ENCODE data around the gene DHH. TPM values are rescaled to one million over a fixed set of nuclear protein-coding genes. Genes with fewer than 3 reads are reported as not detected.
"Not testable (repeated sequence)": the region's sequence is repeated elsewhere in the genome, so short reads cannot be mapped to it uniquely, and the experiment has no call there.

Gene DHH
- 0.23 TPM for polyA plus RNA-seq (2012; ENCODE audit: insufficient read depth, insufficient read length, low read depth)

- Histone ChIP-seq H3K27me3 (peaks cover 60% of the 10 kb centered on the region), H3K4me1 (peaks cover 6% of the 10 kb centered on the region; the same call in 1 of the 2 replicates), H3K9me3 (no peaks in the 10 kb centered on the region), H3K4me3 (ENCODE audit: low read depth, low read length) (peak within 1 kb of the TSS; percentile 35), H3K36me3 (peaks cover 5% of the 10 kb centered on the region; the same call in 1 of the 2 replicates)
- peak; percentile 54 for DNase-seq
- TF ChIP-seq CTCF (IDR thresholded peaks at IDR 0.05; ENCODE audit: low read depth, low read length) = no peak
These were observed at the start of gene DHH for GRCh38 chr12:49094160-49094974. DHH (minus strand) TSS chr12:49094801; CDS start chr12:49094512, 289 bp downstream.

GRCh38 chr12:49144384-49144783 is 49.8 kb upstream of the DHH start:
- no peaks in the 10 kb centered on the region for H3K9me3 ChIP-seq
- TF ChIP-seq CTCF (IDR thresholded peaks at IDR 0.05; ENCODE audit: low read depth, low read length) = no peak
- no peaks in the 10 kb centered on the region; the same call in 1 of the 2 replicates for H3K36me3 ChIP-seq
- no peaks in the 10 kb centered on the region for H3K27me3 ChIP-seq
- no peaks in the 10 kb centered on the region; the same call in 1 of the 2 replicates for H3K4me1 ChIP-seq
- H3K4me3 ChIP-seq (ENCODE audit: low read depth, low read length) = no peak overlapping the region
- DNase-seq = no peak

- H3K36me3 ChIP-seq = no peaks in the 10 kb centered on the region
- TF ChIP-seq CTCF (IDR thresholded peaks at IDR 0.05; ENCODE audit: low read depth, low read length) = no peak
- H3K4me1 ChIP-seq = no peaks in the 10 kb centered on the region; the same call in 1 of the 2 replicates
These were observed 44.4 kb upstream of the DHH start for GRCh38 chr12:49138999-49139398.

GRCh38 chr12:49138587-49138986 is 44.0 kb upstream of the DHH start:
- no peaks in the 10 kb centered on the region for H3K9me3 ChIP-seq
- no peaks in the 10 kb centered on the region for H3K36me3 ChIP-seq
- no peaks in the 10 kb centered on the region; the same call in 1 of the 2 replicates for H3K4me1 ChIP-seq
- no peak for TF ChIP-seq CTCF (IDR thresholded peaks at IDR 0.05; ENCODE audit: low read depth, low read length)
- peak; percentile 44 for DNase-seq
- H3K4me3 ChIP-seq (ENCODE audit: low read depth, low read length) = no peak overlapping the region; the same call in 1 of the 2 replicates
- H3K27me3 ChIP-seq = no peaks in the 10 kb centered on the region

More at GRCh38 chr12:49138999-49139398, 44.4 kb upstream of the DHH start:
- Histone ChIP-seq H3K4me3 (ENCODE audit: low read depth, low read length) (no peak overlapping the region; the same call in 1 of the 2 replicates), H3K9me3 (no peaks in the 10 kb centered on the region), H3K27me3 (no peaks in the 10 kb centered on the region)
- DNase-seq = no peak

- Histone ChIP-seq H3K4me1 (no peaks in the 10 kb centered on the region; the same call in 1 of the 2 replicates), H3K4me3 (ENCODE audit: low read depth, low read length) (no peak overlapping the region), H3K9me3 (no peaks in the 10 kb centered on the region), H3K36me3 (no peaks in the 10 kb centered on the region), H3K27me3 (no peaks in the 10 kb centered on the region)
- TF ChIP-seq CTCF (IDR thresholded peaks at IDR 0.05; ENCODE audit: low read depth, low read length) = no peak
- DNase-seq = no peak
These were observed 42.9 kb upstream of the DHH start for GRCh38 chr12:49137476-49137875.

- DNase-seq; H3K27me3 ChIP-seq; H3K36me3 ChIP-seq; H3K4me1 ChIP-seq; H3K4me3 ChIP-seq (ENCODE audit: low read depth, low read length); H3K9me3 ChIP-seq: not testable (repeated sequence)
These were observed 42.4 kb upstream of the DHH start for GRCh38 chr12:49136997-49137396.
